DND-41 (cell line): ENCODE results near the gene OTX2.

Experiments
- EZH2 ChIP-seq: IDR thresholded peaks from 3 replicates; pipeline ENCODE4 v1.6.1; 2012; ENCODE audit warnings: borderline replicate concordance, low read depth, mild to moderate bottlenecking, moderate library complexity, low read length, inconsistent platforms; ENCODE audit not compliant: severe bottlenecking
- TF ChIP-seq, protein P1 (sequence below): IDR thresholded peaks from 2 replicates; pipeline ENCODE4 v1.5.1; 2012; ENCODE audit warnings: borderline replicate concordance, low read length, moderate library complexity, mild to moderate bottlenecking; ENCODE audit not compliant: poor library complexity, severe bottlenecking; ENCODE audit errors: extremely low read depth

GRCh38 chr14:56814519-56814959 is 4.3 kb upstream of the OTX2 start:
- TF ChIP-seq EZH2: no peak
- TF ChIP-seq, protein P1, sequence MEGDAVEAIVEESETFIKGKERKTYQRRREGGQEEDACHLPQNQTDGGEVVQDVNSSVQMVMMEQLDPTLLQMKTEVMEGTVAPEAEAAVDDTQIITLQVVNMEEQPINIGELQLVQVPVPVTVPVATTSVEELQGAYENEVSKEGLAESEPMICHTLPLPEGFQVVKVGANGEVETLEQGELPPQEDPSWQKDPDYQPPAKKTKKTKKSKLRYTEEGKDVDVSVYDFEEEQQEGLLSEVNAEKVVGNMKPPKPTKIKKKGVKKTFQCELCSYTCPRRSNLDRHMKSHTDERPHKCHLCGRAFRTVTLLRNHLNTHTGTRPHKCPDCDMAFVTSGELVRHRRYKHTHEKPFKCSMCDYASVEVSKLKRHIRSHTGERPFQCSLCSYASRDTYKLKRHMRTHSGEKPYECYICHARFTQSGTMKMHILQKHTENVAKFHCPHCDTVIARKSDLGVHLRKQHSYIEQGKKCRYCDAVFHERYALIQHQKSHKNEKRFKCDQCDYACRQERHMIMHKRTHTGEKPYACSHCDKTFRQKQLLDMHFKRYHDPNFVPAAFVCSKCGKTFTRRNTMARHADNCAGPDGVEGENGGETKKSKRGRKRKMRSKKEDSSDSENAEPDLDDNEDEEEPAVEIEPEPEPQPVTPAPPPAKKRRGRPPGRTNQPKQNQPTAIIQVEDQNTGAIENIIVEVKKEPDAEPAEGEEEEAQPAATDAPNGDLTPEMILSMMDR: no peak
